Activated T-helper 2 cell treated with anti-CD3 and anti-CD28 coated beads, Interferon-gamma antibody, Interleukin-2, Interleukin-4, amounts not matched to agents 10 μg/mL and 5 μg/mL and 100 μg/mL, durations not matched to agents 14 hours and 24 hours and 36 hours (primary cell): ENCODE measurements around the gene PUS3. TPM values are rescaled to one million over a fixed set of nuclear protein-coding genes. Genes with fewer than 3 reads are reported as not detected.

Source experiments
- DNase-seq: peaks from one replicate; pipeline ENCODE4 v3.0.0; 2021; ENCODE audit warnings: low spot score
- H3K27ac Mint-ChIP-seq: one replicate; pipeline ENCODE4 v1.8.0; 2021; ENCODE audit warnings: mixed read lengths
- H3K27me3 Mint-ChIP-seq: one replicate; pipeline ENCODE4 v1.8.0; 2021; ENCODE audit warnings: low read depth, mixed read lengths
- H3K36me3 Mint-ChIP-seq: one replicate; pipeline ENCODE4 v1.8.0; 2021; ENCODE audit warnings: low read depth, mixed read lengths
- H3K4me1 Mint-ChIP-seq: one replicate; pipeline ENCODE4 v1.8.0; 2021; ENCODE audit warnings: low read depth, mixed read lengths
- H3K4me3 Mint-ChIP-seq: one replicate; pipeline ENCODE4 v1.8.0; 2021; ENCODE audit warnings: low read depth, mild to moderate bottlenecking, moderate library complexity, mixed read lengths
- H3K9me3 Mint-ChIP-seq: one replicate; pipeline ENCODE4 v1.8.0; 2021; ENCODE audit warnings: mixed read lengths
- intact Hi-C: fragments of 100-400 bp; cut with micrococcal nuclease; formaldehyde crosslinking; loops from one replicate; pipeline ENCODE4 v1.15.1; 2023
- total RNA-seq: library from RNA; stranded (reverse); gene quantifications from 2 replicates; pipeline ENCODE4 v1.2.3, GENCODE V29; 2022

PUS3 gene, protein sequence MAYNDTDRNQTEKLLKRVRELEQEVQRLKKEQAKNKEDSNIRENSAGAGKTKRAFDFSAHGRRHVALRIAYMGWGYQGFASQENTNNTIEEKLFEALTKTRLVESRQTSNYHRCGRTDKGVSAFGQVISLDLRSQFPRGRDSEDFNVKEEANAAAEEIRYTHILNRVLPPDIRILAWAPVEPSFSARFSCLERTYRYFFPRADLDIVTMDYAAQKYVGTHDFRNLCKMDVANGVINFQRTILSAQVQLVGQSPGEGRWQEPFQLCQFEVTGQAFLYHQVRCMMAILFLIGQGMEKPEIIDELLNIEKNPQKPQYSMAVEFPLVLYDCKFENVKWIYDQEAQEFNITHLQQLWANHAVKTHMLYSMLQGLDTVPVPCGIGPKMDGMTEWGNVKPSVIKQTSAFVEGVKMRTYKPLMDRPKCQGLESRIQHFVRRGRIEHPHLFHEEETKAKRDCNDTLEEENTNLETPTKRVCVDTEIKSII
- 16.0 and 17.0 TPM in 2 replicates for total RNA-seq

DNA sequence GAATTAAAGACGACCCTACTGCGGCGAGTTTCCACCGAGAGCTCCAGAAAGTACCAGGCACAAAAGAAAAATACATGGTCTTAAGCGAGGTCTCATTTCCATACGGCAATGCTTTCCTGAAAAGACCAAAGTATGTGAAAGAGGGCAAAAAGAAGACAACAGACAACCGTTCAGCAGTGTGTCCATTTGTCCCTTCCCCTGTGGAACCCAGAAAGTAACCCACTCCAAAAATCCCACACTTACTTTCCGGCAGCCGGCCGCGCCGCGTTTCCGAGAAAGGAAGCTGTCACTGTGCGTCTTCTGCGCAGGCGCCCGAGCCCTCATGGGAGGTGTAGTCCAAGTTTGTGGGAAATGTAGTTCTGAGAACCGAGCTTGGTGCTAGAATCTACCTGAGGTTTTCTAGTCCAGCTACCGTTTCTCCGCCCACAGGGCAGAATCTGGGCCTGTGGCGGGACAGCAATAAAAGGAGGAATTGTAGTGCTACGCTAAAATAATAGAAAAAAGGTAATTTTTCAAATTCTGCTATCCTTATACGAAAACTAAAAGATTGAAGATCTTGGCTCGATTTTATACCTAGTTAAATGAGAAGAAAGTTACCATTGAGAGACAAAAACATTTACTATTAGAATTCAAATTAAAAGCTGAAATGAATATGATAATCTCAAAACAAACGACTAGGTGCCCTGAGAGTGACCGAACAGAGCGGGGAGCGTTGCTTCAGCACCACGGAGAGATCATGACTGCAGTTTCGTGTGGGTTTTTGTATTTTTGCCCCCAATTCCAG, at the start of gene PUS3:
Gene PUS3 (minus strand): TSS at position 280 of the 784 bp plus-strand sequence. CDS start 6,922 bp downstream, outside the sequence.
- Mint-ChIP-seq H3K27ac (peak within 1 kb of the TSS; percentile 92), H3K9me3 (no peaks in the 10 kb centered on the region), H3K36me3 (peaks cover 34% of the 10 kb centered on the region), H3K4me1 (peaks cover 29% of the 10 kb centered on the region), H3K27me3 (peaks cover 31% of the 10 kb centered on the region), H3K4me3 (peak within 1 kb of the TSS; percentile 94)
- DNase-seq: peak; percentile 84
- intact Hi-C loops: loop anchor here (1.0 to 5.0 kb wide), 5 partner anchors 9 to 364 kb away; partner anchors contain the start of genes FAM118B, FOXRED1, HYLS1 and RPUSD4

GRCh38 chr11:125952559-125952958, 49.6 kb upstream of the PUS3 start:
- Mint-ChIP-seq H3K4me3 (no peak overlapping the region), H3K27ac (no peak overlapping the region), H3K36me3 (no peaks in the 10 kb centered on the region), H3K9me3 (no peaks in the 10 kb centered on the region), H3K27me3 (no peaks in the 10 kb centered on the region), H3K4me1 (peaks cover under 1% of the 10 kb centered on the region)
- DNase-seq: no peak
- intact Hi-C loops: no loop called here

DNA sequence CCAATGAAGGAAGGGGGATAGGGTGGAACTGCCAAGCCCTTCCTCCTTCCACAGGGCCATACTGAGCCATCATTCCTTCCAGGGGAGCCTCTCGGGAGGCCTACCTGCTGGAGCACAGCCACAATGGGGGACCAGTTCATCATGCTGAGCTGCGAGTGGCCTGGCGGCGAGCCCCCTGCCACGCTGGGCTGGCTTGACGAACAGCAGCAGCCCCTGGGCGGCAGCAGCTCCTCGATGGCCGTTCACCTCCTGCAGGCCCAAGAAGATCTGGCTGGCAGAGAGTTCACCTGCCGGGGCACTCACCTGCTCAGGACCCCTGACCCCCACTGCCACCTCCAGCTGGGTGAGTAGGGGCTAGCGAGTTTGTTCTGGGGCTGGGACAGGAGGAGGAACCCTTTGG, 48.7 kb upstream of the PUS3 start:
- no peaks in the 10 kb centered on the region for H3K9me3 Mint-ChIP-seq
- H3K4me1 Mint-ChIP-seq: no peaks in the 10 kb centered on the region

DNA sequence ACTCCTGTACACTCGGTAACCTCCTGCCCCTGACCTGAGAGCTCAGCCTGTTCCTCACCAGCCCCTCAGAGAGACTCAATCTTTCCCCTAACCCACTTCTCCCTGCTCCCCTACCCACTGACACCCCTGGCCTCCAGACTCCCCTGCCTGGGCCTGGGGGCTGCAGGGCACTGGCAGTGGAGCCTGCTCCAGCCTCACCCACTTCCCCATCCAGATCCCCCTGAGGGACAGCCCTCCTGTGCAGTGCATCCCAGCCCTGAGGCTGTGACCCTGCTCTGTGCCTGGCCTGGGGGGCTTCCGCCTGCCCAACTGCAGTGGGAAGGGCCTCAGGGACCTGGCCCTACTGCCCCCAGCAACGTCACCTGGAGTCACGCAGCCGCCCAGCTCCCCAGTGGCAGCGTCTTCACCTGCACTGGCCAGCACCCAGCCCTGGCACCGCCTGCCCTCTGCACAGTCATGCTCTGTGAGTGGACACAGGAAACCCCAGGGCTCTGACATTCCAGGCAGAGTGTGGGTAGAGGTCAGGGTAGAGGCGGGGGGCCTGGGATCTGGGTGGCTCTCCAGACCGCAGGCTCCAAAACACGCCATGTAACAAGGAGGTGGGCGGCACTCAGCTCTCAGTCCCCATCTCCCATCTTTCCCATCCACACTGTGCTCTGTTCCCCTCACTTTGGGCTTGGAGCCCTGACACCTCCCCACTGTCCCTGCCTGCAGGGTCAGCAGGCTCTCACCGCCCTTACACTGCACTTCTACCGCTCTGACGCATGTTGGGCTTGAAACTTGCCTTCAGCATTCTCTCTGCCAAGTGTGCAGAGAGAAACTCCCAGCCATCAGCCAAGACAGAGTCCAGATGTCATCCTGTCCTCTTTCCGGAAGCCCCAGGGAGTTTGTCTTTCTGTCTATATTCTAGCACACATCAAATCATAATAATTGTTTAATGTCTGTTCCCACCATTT, 48.0 kb upstream of the PUS3 start:
- no peaks in the 10 kb centered on the region for H3K4me1 Mint-ChIP-seq
- H3K27ac Mint-ChIP-seq: no peak overlapping the region

More for the DNA sequence above, 48.7 kb upstream of the PUS3 start:
- Mint-ChIP-seq H3K4me3 (no peak overlapping the region), H3K27ac (no peak overlapping the region), H3K36me3 (no peaks in the 10 kb centered on the region), H3K27me3 (no peaks in the 10 kb centered on the region)
- intact Hi-C loops: no loop called here
- DNase-seq: no peak

GRCh38 chr11:125950178-125950490, 47.1 kb upstream of the PUS3 start:
- no peaks in the 10 kb centered on the region for H3K36me3 Mint-ChIP-seq
- intact Hi-C loops: no loop called here
- H3K4me1 Mint-ChIP-seq: no peaks in the 10 kb centered on the region
- H3K27me3 Mint-ChIP-seq: no peaks in the 10 kb centered on the region
- H3K4me3 Mint-ChIP-seq: no peak overlapping the region
- H3K9me3 Mint-ChIP-seq: no peaks in the 10 kb centered on the region
- DNase-seq: no peak
- no peak overlapping the region for H3K27ac Mint-ChIP-seq

More for the DNA sequence above, 48.0 kb upstream of the PUS3 start:
- DNase-seq: no peak
- Mint-ChIP-seq H3K27me3 (no peaks in the 10 kb centered on the region), H3K4me3 (no peak overlapping the region), H3K9me3 (no peaks in the 10 kb centered on the region), H3K36me3 (no peaks in the 10 kb centered on the region)
- intact Hi-C loops: no loop called here

GRCh38 chr11:125949271-125950177, 46.5 kb upstream of the PUS3 start:
- DNase-seq: no peak
- no peaks in the 10 kb centered on the region for H3K9me3 Mint-ChIP-seq
- intact Hi-C loops: no loop called here
- H3K27me3 Mint-ChIP-seq: no peaks in the 10 kb centered on the region
- H3K27ac Mint-ChIP-seq: no peak overlapping the region
- no peaks in the 10 kb centered on the region for H3K4me1 Mint-ChIP-seq
- H3K4me3 Mint-ChIP-seq: no peak overlapping the region
- H3K36me3 Mint-ChIP-seq: no peaks in the 10 kb centered on the region

DNA sequence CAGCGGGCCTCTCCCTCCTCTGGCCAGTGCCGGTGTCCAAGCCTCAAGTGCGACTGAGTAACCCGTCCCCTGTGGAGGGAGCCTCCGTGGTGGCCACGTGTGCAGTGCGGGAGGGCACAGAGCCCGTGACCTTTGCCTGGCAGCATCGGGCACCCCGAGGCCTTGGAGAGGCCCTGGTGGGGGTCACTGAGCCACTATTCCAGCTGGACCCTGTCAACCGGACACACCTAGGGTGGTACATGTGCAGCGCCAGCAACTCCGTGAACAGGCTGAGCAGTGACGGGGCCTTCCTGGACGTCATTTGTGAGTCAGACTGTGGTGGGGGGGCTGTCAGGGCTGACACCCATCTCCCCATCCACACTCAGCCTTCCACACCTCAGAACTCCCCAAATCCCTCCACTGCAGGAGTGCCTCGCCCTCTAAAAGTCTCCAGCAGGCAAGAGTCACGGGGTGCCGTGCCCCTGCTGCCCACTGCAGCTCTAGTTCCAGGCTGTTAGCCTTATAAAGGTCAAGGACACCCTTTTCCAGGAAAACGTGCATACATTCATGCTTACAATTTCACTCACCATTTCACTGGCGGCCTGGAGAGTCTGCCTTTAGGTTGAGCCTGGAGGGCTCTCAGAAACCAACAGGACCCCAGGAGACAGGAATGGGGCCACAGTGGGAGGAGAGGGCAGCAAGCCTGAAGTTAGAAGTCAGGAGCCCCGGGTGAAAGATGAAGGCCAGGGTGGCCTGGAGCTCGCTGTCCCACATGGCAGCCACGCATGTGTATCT, 45.5 kb upstream of the PUS3 start:
- no peaks in the 10 kb centered on the region for H3K36me3 Mint-ChIP-seq
- intact Hi-C loops: no loop called here

GRCh38 chr11:125947419-125948277, 44.6 kb upstream of the PUS3 start:
- no peaks in the 10 kb centered on the region for H3K36me3 Mint-ChIP-seq
- H3K27me3 Mint-ChIP-seq: no peaks in the 10 kb centered on the region
- no peaks in the 10 kb centered on the region for H3K9me3 Mint-ChIP-seq
- no peak for DNase-seq
- H3K4me3 Mint-ChIP-seq: no peak overlapping the region
- H3K4me1 Mint-ChIP-seq: no peaks in the 10 kb centered on the region
- no peak overlapping the region for H3K27ac Mint-ChIP-seq
- intact Hi-C loops: no loop called here

More for the DNA sequence above, 45.5 kb upstream of the PUS3 start:
- Mint-ChIP-seq H3K4me3 (no peak overlapping the region), H3K9me3 (no peaks in the 10 kb centered on the region), H3K27ac (no peak overlapping the region), H3K4me1 (no peaks in the 10 kb centered on the region), H3K27me3 (no peaks in the 10 kb centered on the region)
- DNase-seq: no peak

- intact Hi-C loops: no loop called here
- Mint-ChIP-seq H3K27me3 (no peaks in the 10 kb centered on the region), H3K9me3 (no peaks in the 10 kb centered on the region), H3K4me1 (peaks cover 5% of the 10 kb centered on the region), H3K27ac (no peak overlapping the region), H3K36me3 (no peaks in the 10 kb centered on the region), H3K4me3 (no peak overlapping the region)
- no peak for DNase-seq
These were observed 43.9 kb upstream of the PUS3 start for GRCh38 chr11:125946712-125947418.

DNA sequence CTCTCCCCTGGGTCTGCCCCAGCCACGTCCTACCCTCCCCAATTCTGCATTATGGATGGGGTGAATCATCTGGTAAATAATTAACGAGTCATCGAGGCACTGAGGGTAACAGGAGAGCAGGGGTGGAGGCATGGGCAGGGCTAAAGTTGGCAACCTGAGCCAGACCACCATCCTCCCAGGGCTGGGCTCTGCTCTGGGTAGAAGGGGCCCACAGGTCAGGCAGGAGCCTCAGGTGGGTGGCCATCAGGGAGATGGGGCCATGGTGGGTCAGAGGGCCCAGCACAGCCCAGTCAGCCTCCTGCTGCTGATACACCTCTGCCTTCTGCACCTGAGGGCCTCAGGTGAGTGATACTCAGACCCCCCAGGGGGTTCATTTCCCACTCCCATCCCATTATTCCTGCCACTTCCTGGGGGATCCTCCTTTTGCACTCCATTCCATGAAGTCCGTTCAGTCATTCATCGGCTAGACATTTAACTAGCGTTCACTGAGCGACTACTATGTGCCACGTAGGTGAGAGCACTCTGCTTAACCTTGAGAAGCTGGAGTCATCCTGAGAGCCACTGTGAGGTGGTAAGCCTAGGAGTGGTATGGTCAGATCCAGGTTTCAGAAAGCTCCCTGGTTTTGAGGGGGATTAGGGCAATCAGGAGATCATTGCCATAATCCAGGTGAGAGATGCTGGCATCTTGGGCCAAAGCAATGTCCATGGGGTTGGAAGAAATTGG, 43.0 kb upstream of the PUS3 start, which contains the start of gene VSIG10L2:
Gene VSIG10L2 (plus strand): TSS at position 248 of the 724 bp plus-strand sequence. CDS start 12 bp downstream, at position 260.
- no peaks in the 10 kb centered on the region for H3K36me3 Mint-ChIP-seq
- peaks cover 5% of the 10 kb centered on the region for H3K4me1 Mint-ChIP-seq
- H3K27ac Mint-ChIP-seq: no peak within 1 kb of the TSS
- no peaks in the 10 kb centered on the region for H3K9me3 Mint-ChIP-seq
- intact Hi-C loops: no loop called here
- no peak for DNase-seq
- H3K4me3 Mint-ChIP-seq: no peak within 1 kb of the TSS
- H3K27me3 Mint-ChIP-seq: no peaks in the 10 kb centered on the region
